Neural progenitor cell (in vitro differentiated cells): ENCODE results near the gene GMPR. TPM values are rescaled to one million over a fixed set of nuclear protein-coding genes. Genes with fewer than 3 reads are reported as not detected.

Source experiments
- DNase-seq: peaks from one replicate; pipeline ENCODE4 v3.0.0-alpha.2; 2016; ENCODE audit warnings: low spot score
- H2AFZ ChIP-seq: fragments of 200-600 bp; sonication (generic); replicated peaks from 2 replicates; pipeline ENCODE4 v1.6.1; 2016; ENCODE audit warnings: antibody characterized with exemption
- H3F3A ChIP-seq: fragments of 200-600 bp; sonication (generic); 2 replicates; pipeline ENCODE4 v1.6.1; 2016; ENCODE audit warnings: antibody characterized with exemption, low read depth
- H3K27ac ChIP-seq: fragments of 200-600 bp; sonication (generic); 2 replicates; pipeline ENCODE4 v1.5.1; 2016; ENCODE audit warnings: mild to moderate bottlenecking
- H3K27me3 ChIP-seq: fragments of 200-600 bp; sonication (generic); 2 replicates; pipeline ENCODE4 v1.6.1; 2016; ENCODE audit warnings: mild to moderate bottlenecking, moderate library complexity
- H3K36me3 ChIP-seq: fragments of 200-600 bp; sonication (generic); 2 replicates; pipeline ENCODE4 v1.5.1; 2016
- H3K4me1 ChIP-seq: fragments of 200-600 bp; sonication (generic); 2 replicates; pipeline ENCODE4 v1.6.1; 2016; ENCODE audit warnings: mixed run types
- H3K4me2 ChIP-seq: fragments of 200-600 bp; sonication (generic); 2 replicates; pipeline ENCODE4 v1.6.1; 2016
- H3K4me3 ChIP-seq: fragments of 200-600 bp; sonication (generic); 2 replicates; pipeline ENCODE4 v1.5.1; 2016
- H3K79me2 ChIP-seq: fragments of 200-600 bp; sonication (generic); 2 replicates; pipeline ENCODE4 v1.6.1; 2016; ENCODE audit warnings: low read depth
- H3K9ac ChIP-seq: fragments of 200-600 bp; sonication (generic); 2 replicates; pipeline ENCODE4 v1.6.1; 2016
- H3K9me3 ChIP-seq: fragments of 200-600 bp; sonication (generic); 2 replicates; pipeline ENCODE4 v1.5.1; 2016; ENCODE audit warnings: low read depth
- H4K20me1 ChIP-seq: fragments of 200-600 bp; sonication (generic); 2 replicates; pipeline ENCODE4 v1.6.1; 2016; ENCODE audit warnings: low read depth
- H3K27ac Mint-ChIP-seq: 3 replicates; pipeline ENCODE4 v1.8.0; 2021; ENCODE audit warnings: mixed read lengths
- H3K27me3 Mint-ChIP-seq: 2 replicates; pipeline ENCODE4 v1.8.0; 2022; ENCODE audit warnings: low read depth, mild to moderate bottlenecking, inconsistent platforms, moderate library complexity, mixed read lengths; ENCODE audit not compliant: insufficient read depth
- H3K36me3 Mint-ChIP-seq: 3 replicates; pipeline ENCODE4 v1.8.0; 2021; ENCODE audit warnings: mixed read lengths
- H3K4me1 Mint-ChIP-seq: 3 replicates; pipeline ENCODE4 v1.8.0; 2021; ENCODE audit warnings: mixed read lengths
- H3K4me3 Mint-ChIP-seq: 3 replicates; pipeline ENCODE4 v1.8.0; 2021; ENCODE audit warnings: mild to moderate bottlenecking, moderate library complexity, mixed read lengths
- H3K9me3 Mint-ChIP-seq: 3 replicates; pipeline ENCODE4 v1.8.0; 2020; ENCODE audit warnings: mixed read lengths
- EZH2 ChIP-seq: fragments of 200-600 bp; sonication (generic); IDR thresholded peaks from 2 replicates; pipeline ENCODE4 v1.6.1; 2017; ENCODE audit warnings: antibody characterized with exemption, mild to moderate bottlenecking, moderate library complexity
- EZH2phosphoT487 ChIP-seq: fragments of 200-600 bp; sonication (generic); IDR thresholded peaks from 2 replicates; pipeline ENCODE4 v1.6.1; 2017; ENCODE audit warnings: antibody characterized with exemption
- total RNA-seq: library from RNA; depleted of rRNA; stranded (reverse); fragments of >200 nt; gene quantifications from 2 replicates; pipeline ENCODE4 v1.2.3, GENCODE V29; 2015; ENCODE audit warnings: low replicate concordance
- TF ChIP-seq, protein P1 (sequence below): fragments of 200-600 bp; sonication (generic); IDR thresholded peaks from 2 replicates; pipeline ENCODE4 v1.5.1; 2017; ENCODE audit warnings: antibody characterized with exemption, mild to moderate bottlenecking

The GMPR gene
- total RNA-seq, 1 donor from 2014 or later = not detected

DNA sequence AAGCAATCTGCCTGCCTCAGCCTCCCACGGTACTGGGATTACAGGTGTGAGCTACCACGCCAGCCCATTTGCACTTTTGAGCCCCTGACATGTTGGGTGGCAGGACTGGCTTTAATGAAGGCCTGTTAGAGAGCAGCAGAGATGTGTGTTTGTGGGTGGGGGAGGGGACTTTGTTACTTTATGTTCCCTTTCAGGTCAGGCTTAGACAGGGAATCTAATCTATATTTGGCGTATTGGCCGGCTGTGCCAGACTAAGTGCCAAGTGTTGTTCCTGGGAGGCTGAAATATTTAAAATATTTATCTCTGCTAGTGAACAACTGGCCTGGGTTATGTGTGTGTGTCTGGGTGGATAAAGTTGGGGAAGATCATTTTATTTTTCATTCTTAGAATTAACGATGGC is 6.1 kb downstream of the GMPR start:
- Histone ChIP-seq H3K9me3 (no peaks in the 10 kb centered on the region), H3K36me3 (no peaks in the 10 kb centered on the region), H3K79me2 (no peaks in the 10 kb centered on the region), H3K27me3 (peaks cover 63% of the 10 kb centered on the region), H3F3A (peaks cover 33% of the 10 kb centered on the region), H3K27ac (no peak overlapping the region), H3K9ac (no peak overlapping the region), H3K4me1 (peaks cover 25% of the 10 kb centered on the region), H3K4me3 (no peak overlapping the region), H4K20me1 (peaks cover 3% of the 10 kb centered on the region), H3K4me2 (peak overlapping the region; percentile 47), H2AFZ (no peak overlapping the region)
- TF ChIP-seq, protein P1, sequence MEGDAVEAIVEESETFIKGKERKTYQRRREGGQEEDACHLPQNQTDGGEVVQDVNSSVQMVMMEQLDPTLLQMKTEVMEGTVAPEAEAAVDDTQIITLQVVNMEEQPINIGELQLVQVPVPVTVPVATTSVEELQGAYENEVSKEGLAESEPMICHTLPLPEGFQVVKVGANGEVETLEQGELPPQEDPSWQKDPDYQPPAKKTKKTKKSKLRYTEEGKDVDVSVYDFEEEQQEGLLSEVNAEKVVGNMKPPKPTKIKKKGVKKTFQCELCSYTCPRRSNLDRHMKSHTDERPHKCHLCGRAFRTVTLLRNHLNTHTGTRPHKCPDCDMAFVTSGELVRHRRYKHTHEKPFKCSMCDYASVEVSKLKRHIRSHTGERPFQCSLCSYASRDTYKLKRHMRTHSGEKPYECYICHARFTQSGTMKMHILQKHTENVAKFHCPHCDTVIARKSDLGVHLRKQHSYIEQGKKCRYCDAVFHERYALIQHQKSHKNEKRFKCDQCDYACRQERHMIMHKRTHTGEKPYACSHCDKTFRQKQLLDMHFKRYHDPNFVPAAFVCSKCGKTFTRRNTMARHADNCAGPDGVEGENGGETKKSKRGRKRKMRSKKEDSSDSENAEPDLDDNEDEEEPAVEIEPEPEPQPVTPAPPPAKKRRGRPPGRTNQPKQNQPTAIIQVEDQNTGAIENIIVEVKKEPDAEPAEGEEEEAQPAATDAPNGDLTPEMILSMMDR = no peak
- TF ChIP-seq EZH2phosphoT487 = no peak
- TF ChIP-seq EZH2 = no peak
- peaks cover 56% of the 10 kb centered on the region for H3K4me1 Mint-ChIP-seq
- DNase-seq = no peak
- peak overlapping the region; percentile 6 for H3K27ac Mint-ChIP-seq
- no peaks in the 10 kb centered on the region for H3K36me3 Mint-ChIP-seq
- peaks cover 2% of the 10 kb centered on the region for H3K9me3 Mint-ChIP-seq
- peaks cover 32% of the 10 kb centered on the region for H3K27me3 Mint-ChIP-seq
- no peak overlapping the region for H3K4me3 Mint-ChIP-seq

DNA sequence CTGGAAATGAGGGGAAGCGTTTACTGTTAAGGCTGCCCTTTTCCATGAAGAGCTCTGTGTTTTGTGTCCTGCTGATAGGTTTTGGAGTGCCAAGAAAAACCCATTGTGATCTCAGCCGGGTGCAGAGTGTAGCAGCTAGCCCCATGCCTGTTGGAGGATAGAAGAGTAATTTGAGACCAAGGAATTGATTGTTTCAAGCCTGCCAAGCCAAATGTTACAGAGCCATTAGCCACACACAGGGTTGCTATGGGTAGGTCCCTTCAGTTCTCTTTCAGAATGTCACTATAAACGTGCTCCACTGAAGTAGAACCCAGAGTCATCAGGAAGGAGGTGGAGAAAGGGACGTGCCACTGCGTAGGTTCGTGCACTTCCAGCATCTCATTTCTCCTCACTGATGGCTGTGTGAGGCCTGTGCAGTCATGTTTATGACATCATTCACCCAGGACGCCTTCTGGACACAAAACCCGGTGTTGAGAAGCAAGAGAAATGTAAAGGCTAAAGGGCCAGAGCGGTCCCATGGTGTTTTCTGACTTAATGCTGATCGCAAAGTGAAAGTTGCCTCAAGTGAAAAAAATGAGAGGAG is 6.6 kb downstream of the GMPR start:
- TF ChIP-seq, protein P1 = no peak
- TF ChIP-seq EZH2 (no peak), EZH2phosphoT487 (no peak)
- H3K27me3 Mint-ChIP-seq = peaks cover 32% of the 10 kb centered on the region
- peak; percentile 67 for DNase-seq
- Histone ChIP-seq H3F3A (peaks cover 32% of the 10 kb centered on the region), H3K27me3 (peaks cover 58% of the 10 kb centered on the region), H3K36me3 (no peaks in the 10 kb centered on the region), H3K9me3 (no peaks in the 10 kb centered on the region), H2AFZ (no peak overlapping the region), H3K9ac (no peak overlapping the region), H3K27ac (no peak overlapping the region), H3K79me2 (no peaks in the 10 kb centered on the region), H3K4me3 (no peak overlapping the region), H3K4me1 (peaks cover 27% of the 10 kb centered on the region), H3K4me2 (peak overlapping the region; percentile 47), H4K20me1 (peaks cover 6% of the 10 kb centered on the region)
- H3K4me3 Mint-ChIP-seq = peak overlapping the region; percentile 9
- H3K27ac Mint-ChIP-seq = peak overlapping the region; percentile 92
- peaks cover 2% of the 10 kb centered on the region for H3K9me3 Mint-ChIP-seq
- H3K4me1 Mint-ChIP-seq = peaks cover 56% of the 10 kb centered on the region
- no peaks in the 10 kb centered on the region for H3K36me3 Mint-ChIP-seq

DNA sequence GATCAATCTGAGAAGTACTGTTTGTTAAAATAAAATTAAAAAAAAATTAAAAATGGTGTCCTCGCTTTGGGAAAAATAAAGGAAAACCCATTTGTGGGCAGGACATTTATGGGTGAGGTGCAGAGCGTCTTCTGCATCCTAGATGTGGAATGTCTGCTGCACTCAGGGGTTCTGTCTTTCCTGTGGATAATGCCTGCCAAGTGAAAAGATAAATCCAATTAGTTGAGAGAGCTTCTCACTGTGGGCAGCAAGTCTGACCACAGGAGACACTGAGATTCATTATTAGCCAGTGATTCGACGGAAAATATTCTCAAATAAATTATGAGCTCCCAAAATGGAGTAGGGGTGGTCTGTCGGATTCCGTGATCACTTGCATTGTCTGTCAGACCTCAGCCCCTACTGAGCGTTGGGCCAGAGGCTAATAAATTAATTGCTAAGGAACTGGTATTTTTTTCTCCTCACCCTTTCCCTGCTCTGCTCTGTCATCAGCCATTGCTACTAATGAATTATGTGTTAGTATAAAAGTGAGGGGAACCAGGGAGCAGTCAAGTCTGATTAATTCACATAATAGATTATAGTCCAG is 10.0 kb downstream of the GMPR start:
- no peak overlapping the region for H3K4me2 ChIP-seq
- no peak overlapping the region for H2AFZ ChIP-seq
- H3K27me3 Mint-ChIP-seq = peaks cover 22% of the 10 kb centered on the region
- no peak overlapping the region for H3K4me3 Mint-ChIP-seq
- no peaks in the 10 kb centered on the region for H3K79me2 ChIP-seq
- TF ChIP-seq EZH2 = no peak
- TF ChIP-seq, protein P1 = no peak
- TF ChIP-seq EZH2phosphoT487 = no peak
- peaks cover 41% of the 10 kb centered on the region for H3K4me1 Mint-ChIP-seq
- no peak overlapping the region for H3K9ac ChIP-seq
- H3K4me1 ChIP-seq = peaks cover 33% of the 10 kb centered on the region
- no peaks in the 10 kb centered on the region for H3K9me3 ChIP-seq
- peak; percentile 36 for DNase-seq
- no peak overlapping the region for H3K4me3 ChIP-seq
- no peak overlapping the region for H3K27ac Mint-ChIP-seq
- H3K36me3 Mint-ChIP-seq = no peaks in the 10 kb centered on the region
- H3K9me3 Mint-ChIP-seq = peaks cover 2% of the 10 kb centered on the region
- H3K27me3 ChIP-seq = peaks cover 62% of the 10 kb centered on the region
- no peak overlapping the region for H3K27ac ChIP-seq
- H3F3A ChIP-seq = peaks cover 43% of the 10 kb centered on the region
- peaks cover 12% of the 10 kb centered on the region for H4K20me1 ChIP-seq
- H3K36me3 ChIP-seq = no peaks in the 10 kb centered on the region
